ENCODE measurements around the gene NEURL1. TPM values are rescaled to one million over a fixed set of nuclear protein-coding genes. Genes with fewer than 3 reads are reported as not detected.

NEURL1 gene
- total RNA-seq, 1 donor, result 0.27 TPM

- no peak for TF ChIP-seq CTCF (IDR thresholded peaks at IDR 0.05; ENCODE audit: insufficient read depth, low read length)
- H3K4me3 ChIP-seq (ENCODE audit: low read depth, low read length), result no peak overlapping the region
- DNase-seq (ENCODE audit: low read depth), result no peak
These were observed 14.0 kb downstream of the NEURL1 start for GRCh38 chr10:103507235-103508191.

GRCh38 chr10:103510046-103510685 is 16.7 kb downstream of the NEURL1 start:
- no peak overlapping the region for H3K4me3 ChIP-seq (ENCODE audit: low read depth, low read length)
- DNase-seq (ENCODE audit: low read depth), result no peak
- no peak for TF ChIP-seq CTCF (IDR thresholded peaks at IDR 0.05; ENCODE audit: insufficient read depth, low read length)

- no peak for DNase-seq (ENCODE audit: low read depth)
- TF ChIP-seq CTCF (IDR thresholded peaks at IDR 0.05; ENCODE audit: insufficient read depth, low read length), result no peak
- no peak overlapping the region for H3K4me3 ChIP-seq (ENCODE audit: low read depth, low read length)
These were observed 17.6 kb downstream of the NEURL1 start for GRCh38 chr10:103510791-103511752.

GRCh38 chr10:103512166-103512565 is 18.7 kb downstream of the NEURL1 start:
- no peak for DNase-seq (ENCODE audit: low read depth)
- H3K4me3 ChIP-seq (ENCODE audit: low read depth, low read length), result no peak overlapping the region
- no peak for TF ChIP-seq CTCF (IDR thresholded peaks at IDR 0.05; ENCODE audit: insufficient read depth, low read length)

GRCh38 chr10:103512591-103513379 is 19.3 kb downstream of the NEURL1 start:
- no peak for DNase-seq (ENCODE audit: low read depth)
- TF ChIP-seq CTCF (IDR thresholded peaks at IDR 0.05; ENCODE audit: insufficient read depth, low read length), result no peak
- no peak overlapping the region for H3K4me3 ChIP-seq (ENCODE audit: low read depth, low read length)

Measured in fibroblast of the aortic adventitia (primary cell).